SK-N-SH (cell line): ENCODE measurements around the gene CCNT1. TPM values are rescaled to one million over a fixed set of nuclear protein-coding genes. Genes with fewer than 3 reads are reported as not detected.

Experiments used
- CTCF ChIA-PET: fragments of 300-600, 350-600 bp; formaldehyde crosslinking; extraction: SDS; loops from one replicate; lab custom pipeline; 2021; lab: Yijun Ruan, JAX
- POLR2A ChIA-PET: fragments of 350-600 bp; sonication (Branson Sonifier 250); formaldehyde crosslinking; extraction: SDS; loops from one replicate; lab custom pipeline; 2020; ENCODE audit warnings: antibody characterized with exemption, inconsistent platforms; lab: Yijun Ruan, JAX
- DNase-seq: peaks from one replicate; pipeline ENCODE4 v3.0.0; 2012
- H2AFZ ChIP-seq: fragments of 200-600 bp; sonication (generic); 2 replicates; pipeline ENCODE4 v1.8.1; 2016; ENCODE audit warnings: antibody characterized with exemption, mild to moderate bottlenecking, low read depth
- H3F3A ChIP-seq: fragments of 200-600 bp; sonication (generic); replicated peaks from 2 replicates; pipeline ENCODE3; 2016; ENCODE audit warnings: antibody characterized with exemption, mild to moderate bottlenecking; ENCODE audit not compliant: insufficient read depth
- H3K27ac ChIP-seq, 2 experiments: fragments of 200-500 bp in 1 of 2; fragments of 200-600 bp in 1 of 2; sonication (Bioruptor generic) in 1 of 2; sonication (generic), shearing (Covaris generic) in 1 of 2; 2 replicates each; pipeline versions ENCODE4 v1.5.1 to v1.6.1; 2014 to 2016; ENCODE audit warnings: low read depth in 2 of 2, inconsistent platforms in 1 of 2, low read length in 1 of 2, mild to moderate bottlenecking in 1 of 2, mixed read lengths in 1 of 2
- H3K27me3 ChIP-seq: fragments of 200-600 bp; sonication (generic), shearing (Covaris generic); 2 replicates; pipeline ENCODE4 v1.6.1; 2016; ENCODE audit warnings: mixed run types; ENCODE audit not compliant: insufficient read depth
- H3K36me3 ChIP-seq, 2 experiments: fragments of 200-500 bp in 1 of 2; fragments of 200-600 bp in 1 of 2; sonication (Bioruptor generic) in 1 of 2; sonication (generic) in 1 of 2; replicated peaks in 1 of 2; 2 replicates each; pipeline versions ENCODE3 to v1.5.1; 2014 to 2016; ENCODE audit warnings: low read length in 1 of 2, mild to moderate bottlenecking in 1 of 2; ENCODE audit not compliant: insufficient read depth in 2 of 2, control insufficient read depth in 1 of 2
- H3K4me1 ChIP-seq, 2 experiments: fragments of 200-500 bp in 1 of 2; fragments of 200-600 bp in 1 of 2; sonication (Bioruptor generic) in 1 of 2; sonication (generic), shearing (Covaris generic) in 1 of 2; 2 replicates each; pipeline versions ENCODE4 v1.5.1 to v1.6.1; 2014 to 2016; ENCODE audit warnings: low read depth in 1 of 2, low read length in 1 of 2, mixed run types in 1 of 2; ENCODE audit not compliant: insufficient read depth in 2 of 2, control insufficient read depth in 1 of 2
- H3K4me2 ChIP-seq: fragments of 200-600 bp; sonication (generic), shearing (Covaris generic); 2 replicates; pipeline ENCODE4 v1.6.1; 2017; ENCODE audit warnings: mixed run types
- H3K4me3 ChIP-seq, 2 experiments: fragments of 200-500 bp in 1 of 2; fragments of 200-600 bp in 1 of 2; sonication (Bioruptor generic) in 1 of 2; sonication (generic), shearing (Covaris generic) in 1 of 2; 2 replicates each; pipeline versions ENCODE4 v1.5.1 to v1.8.1; 2014 to 2016; ENCODE audit warnings: low read depth in 2 of 2, inconsistent platforms in 1 of 2, low read length in 1 of 2, mild to moderate bottlenecking in 1 of 2, mixed read lengths in 1 of 2, moderate library complexity in 1 of 2
- H3K79me2 ChIP-seq: fragments of 200-600 bp; sonication (generic); 2 replicates; pipeline ENCODE4 v1.8.1; 2017; ENCODE audit warnings: mild to moderate bottlenecking; ENCODE audit not compliant: insufficient read depth
- H3K9ac ChIP-seq: fragments of 200-600 bp; sonication (generic); 2 replicates; pipeline ENCODE4 v1.6.1; 2017; ENCODE audit warnings: mixed run types
- H3K9me2 ChIP-seq: fragments of 200-600 bp; sonication (generic); 2 replicates; pipeline ENCODE4 v1.6.1; 2017; ENCODE audit warnings: mixed run types
- H3K9me3 ChIP-seq: fragments of 200-600 bp; sonication (generic); 2 replicates; pipeline ENCODE4 v1.6.1; 2017; ENCODE audit warnings: mixed run types, mild to moderate bottlenecking, moderate library complexity
- H4K20me1 ChIP-seq: fragments of 200-600 bp; sonication (generic); 2 replicates; pipeline ENCODE4 v1.6.1; 2017; ENCODE audit warnings: mild to moderate bottlenecking, mixed run types; ENCODE audit not compliant: insufficient read depth
- CTCF ChIP-seq: fragments of 200-600 bp; sonication (generic); IDR thresholded peaks from 2 replicates; pipeline ENCODE4 v1.6.1; 2017; ENCODE audit warnings: antibody characterized with exemption, mild to moderate bottlenecking, moderate library complexity
- FOXJ3 ChIP-seq: sonication (generic); formaldehyde crosslinking; IDR thresholded peaks from 2 replicates; pipeline ENCODE4 v1.5.1; 2020; ENCODE audit warnings: mild to moderate bottlenecking, missing genetic modification reagents
- FOXM1 ChIP-seq: IDR thresholded peaks from 2 replicates; pipeline ENCODE4 v1.4.0; 2012; ENCODE audit warnings: low read depth, mild to moderate bottlenecking
- NFIC ChIP-seq: IDR thresholded peaks from 2 replicates; pipeline ENCODE4 v1.4.0; 2012; ENCODE audit warnings: borderline replicate concordance
- RAD21 ChIP-seq: IDR thresholded peaks from 2 replicates; pipeline ENCODE4 v1.6.1; 2012; ENCODE audit warnings: mild to moderate bottlenecking, low read length
- TCF12 ChIP-seq: IDR thresholded peaks from 2 replicates; pipeline ENCODE4 v1.4.0; 2012
- TEAD4 ChIP-seq: IDR thresholded peaks from 2 replicates; pipeline ENCODE4 v1.4.0; 2012; ENCODE audit warnings: mild to moderate bottlenecking, borderline replicate concordance; ENCODE audit not compliant: insufficient read depth
- ZBTB33 ChIP-seq: IDR thresholded peaks from 2 replicates; pipeline ENCODE4 v1.4.0; 2012; ENCODE audit warnings: low read depth, borderline replicate concordance
- WGBS: methylation state at CpG from one replicate; pipeline ENCODE4 v1.1.6; 2017; ENCODE audit warnings: low lambda C conversion rate; 5-methylcytosine and 5-hydroxymethylcytosine counted together
- polyA plus RNA-seq, 3 experiments: library from polyadenylated mRNA; depleted of rRNA; stranded (reverse); fragments of >200 nt; gene quantifications; 2 replicates each; pipeline ENCODE4 v1.2.3, GENCODE V29; 2012
- TF ChIP-seq, protein P1 (sequence below): IDR thresholded peaks from 2 replicates; pipeline ENCODE4 v1.6.1; 2012; ENCODE audit warnings: mild to moderate bottlenecking, low read depth, low read length, moderate library complexity

Gene CCNT1
- polyA plus RNA-seq, 1 of the 3 experiments (the other 2 are of a cell fraction), result 7.2 TPM

GRCh38 chr12:48693572-48693971 lies 22.9 kb downstream of the CCNT1 start:
- Histone ChIP-seq H3K4me1 (no peaks in the 10 kb centered on the region), H3K27ac (no peak overlapping the region), H3K4me3 (no peak overlapping the region), H3F3A (peaks cover 25% of the 10 kb centered on the region), H3K9me2 (no peaks in the 10 kb centered on the region), H3K4me2 (no peak overlapping the region), H3K79me2 (peaks cover 62% of the 10 kb centered on the region), H3K36me3 (peaks cover 74 to 86% of the 10 kb centered on the region in 2 experiments), H3K9ac (no peak overlapping the region), H3K27me3 (no peaks in the 10 kb centered on the region), H2AFZ (no peak overlapping the region), H4K20me1 (peaks cover 11% of the 10 kb centered on the region), H3K9me3 (no peaks in the 10 kb centered on the region)
- WGBS, result 92% methylated on average over 6 of the region's 6 CpGs
- ChIA-PET POLR2A (no interaction called here), CTCF (no interaction called here)
- no peak for DNase-seq
- TF ChIP-seq, protein P1, sequence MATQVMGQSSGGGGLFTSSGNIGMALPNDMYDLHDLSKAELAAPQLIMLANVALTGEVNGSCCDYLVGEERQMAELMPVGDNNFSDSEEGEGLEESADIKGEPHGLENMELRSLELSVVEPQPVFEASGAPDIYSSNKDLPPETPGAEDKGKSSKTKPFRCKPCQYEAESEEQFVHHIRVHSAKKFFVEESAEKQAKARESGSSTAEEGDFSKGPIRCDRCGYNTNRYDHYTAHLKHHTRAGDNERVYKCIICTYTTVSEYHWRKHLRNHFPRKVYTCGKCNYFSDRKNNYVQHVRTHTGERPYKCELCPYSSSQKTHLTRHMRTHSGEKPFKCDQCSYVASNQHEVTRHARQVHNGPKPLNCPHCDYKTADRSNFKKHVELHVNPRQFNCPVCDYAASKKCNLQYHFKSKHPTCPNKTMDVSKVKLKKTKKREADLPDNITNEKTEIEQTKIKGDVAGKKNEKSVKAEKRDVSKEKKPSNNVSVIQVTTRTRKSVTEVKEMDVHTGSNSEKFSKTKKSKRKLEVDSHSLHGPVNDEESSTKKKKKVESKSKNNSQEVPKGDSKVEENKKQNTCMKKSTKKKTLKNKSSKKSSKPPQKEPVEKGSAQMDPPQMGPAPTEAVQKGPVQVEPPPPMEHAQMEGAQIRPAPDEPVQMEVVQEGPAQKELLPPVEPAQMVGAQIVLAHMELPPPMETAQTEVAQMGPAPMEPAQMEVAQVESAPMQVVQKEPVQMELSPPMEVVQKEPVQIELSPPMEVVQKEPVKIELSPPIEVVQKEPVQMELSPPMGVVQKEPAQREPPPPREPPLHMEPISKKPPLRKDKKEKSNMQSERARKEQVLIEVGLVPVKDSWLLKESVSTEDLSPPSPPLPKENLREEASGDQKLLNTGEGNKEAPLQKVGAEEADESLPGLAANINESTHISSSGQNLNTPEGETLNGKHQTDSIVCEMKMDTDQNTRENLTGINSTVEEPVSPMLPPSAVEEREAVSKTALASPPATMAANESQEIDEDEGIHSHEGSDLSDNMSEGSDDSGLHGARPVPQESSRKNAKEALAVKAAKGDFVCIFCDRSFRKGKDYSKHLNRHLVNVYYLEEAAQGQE, result no peak
- TF ChIP-seq FOXJ3 (CRISPR knock-in tag) (no peak), FOXM1 (no peak), TEAD4 (no peak), RAD21 (no peak), TCF12 (no peak), NFIC (no peak), ZBTB33 (no peak), CTCF (no peak)
